ENCODE measurements around the gene HEATR5A.
"Not testable (repeated sequence)": the region's sequence is repeated elsewhere in the genome, so short reads cannot be mapped to it uniquely, and the experiment has no call there.

The HEATR5A gene

GRCh38 chr14:31243860-31244259 lies 176.5 kb downstream of the HEATR5A start:
- H3K4me1 ChIP-seq (ENCODE audit: insufficient read depth, low read length) = no peaks in the 10 kb centered on the region
- DNase-seq = no peak

GRCh38 chr14:31242161-31242940 lies 178.0 kb downstream of the HEATR5A start:
- not testable (repeated sequence) for H2AFZ ChIP-seq (ENCODE audit: low read depth, low read length); ATAC-seq (ENCODE audit: insufficient read depth, low read depth); H3K4me3 ChIP-seq (ENCODE audit: low read depth in 1 of 2, low read length in 2 of 2)

More at GRCh38 chr14:31243860-31244259, 176.5 kb downstream of the HEATR5A start:
- H3K4me3 ChIP-seq (ENCODE audit: low read depth in 1 of 2, low read length in 2 of 2) = no peak overlapping the region
- no peaks in the 10 kb centered on the region; the same call in 1 of the 2 replicates for H4K20me1 ChIP-seq (ENCODE audit: insufficient read depth, low read length)
- H2AFZ ChIP-seq (ENCODE audit: low read depth, low read length) = no peak overlapping the region
- ATAC-seq (ENCODE audit: insufficient read depth, low read depth) = no peak
- H3K36me3 ChIP-seq (ENCODE audit: insufficient read depth, low read length) = no peaks in the 10 kb centered on the region
- no peak overlapping the region for H3K9ac ChIP-seq (ENCODE audit: low read depth, low read length)
- H3K4me2 ChIP-seq (ENCODE audit: insufficient read depth, low read length) = no peak overlapping the region
- no peak overlapping the region for H3K27ac ChIP-seq (ENCODE audit: low read length)
- H3K27me3 ChIP-seq (ENCODE audit: insufficient read depth, low read length, poor library complexity) = no peaks in the 10 kb centered on the region
- H3K79me2 ChIP-seq (ENCODE audit: insufficient read depth, low read length) = no peaks in the 10 kb centered on the region
- TF ChIP-seq EZH2 (IDR thresholded peaks at IDR 0.05; ENCODE audit: borderline replicate concordance, low read depth, low read length, severe bottlenecking) (no peak), CTCF (IDR thresholded peaks at IDR 0.05; ENCODE audit: borderline replicate concordance, extremely low read depth, low read length, poor library complexity, severe bottlenecking) (no peak)
- H3K9me3 ChIP-seq (ENCODE audit: insufficient read depth, low read length, severe bottlenecking) = no peaks in the 10 kb centered on the region

More at GRCh38 chr14:31242161-31242940, 178.0 kb downstream of the HEATR5A start:
- H3K36me3 ChIP-seq (ENCODE audit: insufficient read depth, low read length); H3K27me3 ChIP-seq (ENCODE audit: insufficient read depth, low read length, poor library complexity); DNase-seq; H3K9me3 ChIP-seq (ENCODE audit: insufficient read depth, low read length, severe bottlenecking); H3K4me2 ChIP-seq (ENCODE audit: insufficient read depth, low read length); H3K9ac ChIP-seq (ENCODE audit: low read depth, low read length); H3K4me1 ChIP-seq (ENCODE audit: insufficient read depth, low read length); H3K79me2 ChIP-seq (ENCODE audit: insufficient read depth, low read length); H3K27ac ChIP-seq (ENCODE audit: low read length); H4K20me1 ChIP-seq (ENCODE audit: insufficient read depth, low read length): not testable (repeated sequence)
